HG02938 (cell line): ENCODE data around the gene WWOX.

Source experiments
- ATAC-seq: cut with Tn5 transposase; IDR thresholded peaks from one replicate; pipeline ENCODE4 v1.9.1; 2021; ENCODE audit warnings: mild to moderate bottlenecking, moderate library complexity; ENCODE audit not compliant: unreplicated experiment

WWOX gene

DNA sequence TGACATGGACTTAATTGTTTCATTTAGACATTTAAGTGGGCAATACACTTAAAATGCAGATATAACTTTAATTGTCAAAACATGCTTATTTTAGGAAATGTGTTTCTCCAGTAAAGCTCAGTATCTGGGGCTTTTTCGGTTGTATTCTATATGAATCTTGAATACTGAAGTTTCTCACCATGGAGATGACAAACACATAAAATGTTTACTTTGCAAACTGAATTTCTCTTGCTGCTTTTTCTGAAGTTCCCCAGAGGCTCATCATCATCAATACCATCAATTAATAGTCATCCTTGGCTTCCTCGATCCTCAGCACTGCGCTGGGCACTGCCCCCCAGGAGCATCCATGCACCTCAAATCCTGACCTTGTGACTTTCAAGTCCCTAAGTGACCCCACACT is 227.3 kb downstream of the WWOX start:
- no peak for ATAC-seq

DNA sequence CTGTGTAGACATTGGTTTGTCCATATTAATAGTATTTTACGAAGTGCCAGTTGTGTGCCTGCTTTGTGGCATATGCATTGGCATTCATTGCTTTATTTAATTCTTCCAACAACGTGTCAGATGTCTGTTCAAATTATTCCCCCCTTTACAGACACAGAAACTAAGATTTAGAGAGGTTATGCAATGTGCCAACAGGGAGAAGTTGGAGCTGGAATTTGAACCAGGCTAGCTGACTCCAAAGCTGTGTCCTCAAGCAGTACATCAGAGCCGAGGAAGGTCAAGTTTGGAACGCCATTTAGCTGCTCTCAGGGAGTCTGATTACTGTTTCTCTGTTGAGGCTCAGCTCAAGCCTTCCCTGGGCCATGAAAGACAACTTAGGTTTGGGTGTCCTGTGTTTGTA is 232.3 kb downstream of the WWOX start:
- no peak for ATAC-seq

DNA sequence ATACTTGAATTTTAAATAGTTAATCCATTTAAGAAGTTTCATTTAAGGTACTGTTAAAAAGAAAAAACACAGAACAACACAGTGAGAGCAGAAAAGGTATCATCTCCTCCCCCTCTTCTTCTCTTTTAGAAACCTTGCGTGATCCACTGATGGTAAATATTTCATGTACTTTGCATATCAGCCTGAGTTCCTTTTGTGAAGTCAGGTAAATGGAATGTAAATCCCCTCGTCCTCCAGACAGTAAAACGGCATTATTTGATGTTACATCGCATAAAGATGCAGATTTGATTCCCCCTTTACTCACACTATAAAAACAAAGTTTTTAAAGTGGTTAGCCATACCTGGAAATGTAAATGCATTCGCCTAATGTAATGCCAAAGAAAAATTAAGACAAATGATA is 234.4 kb downstream of the WWOX start:
- no peak for ATAC-seq

DNA sequence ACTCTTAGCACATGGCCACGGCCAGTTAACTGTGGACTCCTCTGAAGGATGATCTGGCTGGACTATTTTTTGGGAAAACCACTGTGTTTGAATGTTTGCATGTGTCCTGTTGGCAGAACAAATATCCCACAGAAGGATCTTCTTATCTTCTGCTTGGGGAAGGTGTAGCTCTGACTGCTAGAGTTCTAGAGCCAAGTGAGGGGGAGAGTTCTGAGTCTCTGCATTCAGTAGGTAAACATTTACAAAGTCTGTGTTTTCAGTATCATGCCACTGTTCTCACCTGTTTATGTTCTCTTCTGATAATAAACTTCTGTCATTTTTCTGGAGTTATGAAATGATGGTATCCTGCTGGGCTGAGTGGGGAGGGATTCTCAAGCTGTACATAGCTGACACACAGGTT is 241.1 kb downstream of the WWOX start:
- ATAC-seq, result no peak

DNA sequence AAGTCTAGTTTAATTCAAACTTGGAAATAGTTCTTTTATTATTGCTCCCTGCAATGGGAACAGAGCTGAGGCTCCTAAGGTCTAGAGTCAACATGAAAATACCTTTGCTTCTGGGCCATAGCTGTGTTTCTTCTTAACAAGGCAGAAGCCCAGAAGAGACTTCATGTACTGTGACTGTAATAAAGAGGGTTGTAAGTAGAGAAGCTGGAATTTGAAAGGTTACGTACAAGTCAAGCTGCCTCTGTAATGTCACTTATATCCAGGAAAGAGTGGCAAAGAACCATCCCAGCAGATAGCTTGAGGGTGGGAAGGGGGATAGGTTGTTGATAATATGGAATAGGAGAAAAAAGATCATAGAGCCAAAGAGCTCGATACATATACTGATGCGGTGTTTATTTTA is 248.6 kb downstream of the WWOX start:
- ATAC-seq, result no peak

DNA sequence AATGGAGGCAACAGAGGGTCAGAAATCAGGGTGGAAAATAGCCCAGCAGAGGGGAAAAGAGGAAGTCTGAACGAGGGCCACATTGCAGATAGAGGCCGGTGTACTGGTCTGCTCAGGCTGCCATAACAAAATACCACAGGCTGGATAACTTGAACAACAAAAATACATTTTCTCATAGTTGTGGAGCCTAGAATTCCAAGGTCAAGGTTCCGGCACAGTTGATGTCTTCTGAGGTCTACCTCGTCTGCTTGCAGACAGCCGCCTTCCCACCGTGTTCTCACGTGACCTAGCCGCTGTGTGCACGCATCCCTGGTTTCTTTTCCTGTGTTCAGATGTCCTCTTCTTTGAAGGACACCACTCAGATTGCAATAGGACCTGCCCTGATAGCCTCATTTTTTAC is 249.4 kb downstream of the WWOX start:
- no peak for ATAC-seq

DNA sequence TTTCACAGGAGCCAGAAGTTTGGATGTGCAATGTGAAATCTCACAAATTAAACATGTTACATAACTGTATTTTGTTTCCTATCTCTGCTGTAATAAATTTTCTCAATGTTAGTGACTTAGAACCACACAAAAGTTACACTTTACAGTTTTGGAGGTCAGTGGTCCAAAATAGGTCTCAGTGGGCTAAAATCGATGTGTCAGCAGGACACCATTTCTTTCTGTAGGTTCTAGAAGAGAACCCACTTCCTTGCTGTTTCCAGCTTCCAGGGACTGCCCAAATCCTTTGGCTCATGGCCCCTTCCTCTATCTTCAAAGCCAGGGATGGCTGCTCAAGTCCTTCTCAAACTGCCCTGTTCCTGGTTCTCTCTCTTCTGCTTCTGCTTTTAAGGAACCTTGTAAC is 252.7 kb downstream of the WWOX start:
- no peak for ATAC-seq

DNA sequence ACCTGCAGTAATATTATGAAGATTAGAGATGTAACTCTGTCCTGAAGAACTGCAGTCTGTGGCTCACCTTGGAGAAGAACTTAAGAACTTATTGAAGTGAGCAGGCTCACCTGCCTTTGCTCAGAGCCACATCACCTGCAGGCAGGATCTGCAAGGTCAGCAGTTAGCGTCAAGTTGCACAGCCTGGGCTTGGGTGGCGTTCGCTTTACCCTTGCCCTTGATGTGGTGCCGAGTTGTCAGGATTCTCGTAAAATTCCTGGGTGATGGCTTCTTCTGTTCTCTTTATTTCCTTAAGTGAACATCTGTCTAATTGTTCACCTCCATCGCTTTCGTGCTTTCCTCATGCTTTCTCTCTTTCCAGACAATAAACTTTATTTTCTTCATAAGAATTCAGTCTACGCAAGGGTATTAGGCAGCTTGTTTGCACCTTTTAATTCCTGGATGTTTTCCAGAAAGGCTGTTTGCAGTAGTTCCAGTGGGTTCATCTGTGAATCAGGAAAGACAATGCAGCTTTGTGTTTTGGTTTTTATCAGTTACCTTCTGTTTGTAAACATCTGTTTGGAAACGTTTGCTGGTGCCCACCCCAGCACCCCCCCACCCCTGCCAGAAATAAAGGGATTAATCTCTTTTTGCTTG is 254.3 kb downstream of the WWOX start:
- no peak for ATAC-seq

DNA sequence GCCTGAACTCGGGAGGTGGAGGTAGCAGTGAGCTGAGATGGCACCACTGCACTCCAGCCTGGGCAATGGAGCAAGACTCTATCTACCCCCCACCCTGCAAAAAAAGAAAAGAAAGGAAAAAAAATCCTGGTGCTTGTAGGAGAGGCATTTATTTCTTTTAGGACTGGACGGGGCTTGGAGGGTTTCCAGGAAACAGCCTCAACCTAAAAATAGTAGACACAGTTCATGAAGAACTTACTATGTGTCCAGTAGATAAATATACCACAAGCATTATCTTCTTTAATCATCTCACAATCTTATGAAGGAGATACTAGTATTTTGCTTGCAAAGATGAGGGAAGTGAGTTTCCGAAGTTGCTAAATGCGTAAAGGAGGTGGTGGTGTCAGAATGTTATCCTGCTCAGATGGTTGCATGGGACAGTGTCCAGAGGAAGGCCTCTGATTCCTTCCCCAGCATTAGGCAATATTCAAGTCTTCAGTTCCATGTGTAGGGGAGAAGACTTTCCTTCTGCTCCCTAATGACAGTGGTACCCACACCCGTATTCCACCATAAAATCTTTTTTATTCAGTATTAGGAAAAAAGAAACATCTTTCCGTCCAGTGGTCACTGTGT is 263.2 kb downstream of the WWOX start:
- no peak for ATAC-seq

DNA sequence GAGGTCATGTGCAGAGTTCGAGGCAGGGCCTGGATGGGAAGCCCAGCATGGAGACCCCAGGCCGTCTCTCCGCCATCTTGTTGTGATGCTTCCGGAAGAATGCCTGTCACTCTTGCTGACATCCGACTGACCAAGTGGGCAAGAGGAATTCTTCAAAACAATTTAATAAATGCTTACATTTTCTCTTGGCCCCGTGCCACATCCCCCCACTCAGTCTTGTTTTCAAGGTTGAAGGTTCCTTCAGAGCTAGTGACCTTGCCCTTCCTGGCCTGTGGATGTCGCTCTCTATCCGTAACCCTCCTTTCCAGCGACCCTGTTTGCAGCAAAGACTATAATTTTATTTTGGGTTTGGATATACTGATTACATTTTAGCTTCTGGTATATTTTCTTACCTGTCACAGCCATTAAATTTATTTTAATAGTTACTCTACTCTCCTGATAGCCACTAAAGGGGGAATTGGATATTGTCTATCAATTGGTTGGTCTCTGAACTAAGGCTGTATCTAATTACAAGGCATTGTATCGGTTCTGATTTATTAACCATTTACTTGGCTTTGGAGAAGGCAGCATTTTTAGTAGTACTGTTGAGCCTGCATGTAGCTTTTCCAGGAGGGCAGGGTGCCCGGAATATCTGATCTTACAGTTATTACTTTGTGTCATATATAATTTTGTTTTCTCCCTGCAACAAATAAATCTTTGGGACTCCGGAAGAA is 264.5 kb downstream of the WWOX start:
- no peak for ATAC-seq

DNA sequence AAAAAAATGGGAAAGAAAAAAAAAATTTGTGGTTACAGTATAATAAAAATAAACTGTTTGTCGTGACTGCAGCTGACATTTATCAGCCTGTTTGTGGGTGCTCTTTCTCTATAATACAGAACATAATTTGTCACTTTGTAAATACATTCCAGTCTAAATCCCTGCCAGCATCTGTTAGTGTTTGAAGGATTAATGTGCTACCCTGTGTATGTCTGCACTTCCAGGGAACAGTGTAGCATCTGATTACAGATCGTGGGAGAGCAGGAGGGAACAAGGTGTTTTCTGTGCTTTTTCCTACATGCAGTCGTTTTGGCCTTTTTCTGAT is 265.1 kb downstream of the WWOX start:
- no peak for ATAC-seq

DNA sequence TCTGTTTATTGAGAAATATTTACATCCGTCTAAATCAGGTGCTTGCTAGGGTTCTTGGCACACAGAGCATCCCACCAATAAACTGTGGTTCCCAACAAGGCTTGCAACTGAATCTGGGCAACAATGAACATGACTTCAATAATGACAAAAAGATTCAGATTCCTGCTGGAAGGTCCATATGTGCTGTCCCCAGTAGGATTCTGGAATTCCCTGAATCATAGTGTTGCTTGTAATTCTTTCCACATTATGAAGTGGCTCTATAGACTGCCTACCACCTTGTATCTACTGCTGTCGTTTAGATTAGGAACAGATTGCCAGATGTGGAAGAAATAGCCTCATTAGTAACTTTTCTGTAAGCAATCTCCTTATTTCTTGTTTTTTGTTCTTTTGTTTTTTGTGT is 265.9 kb downstream of the WWOX start:
- ATAC-seq, result no peak

DNA sequence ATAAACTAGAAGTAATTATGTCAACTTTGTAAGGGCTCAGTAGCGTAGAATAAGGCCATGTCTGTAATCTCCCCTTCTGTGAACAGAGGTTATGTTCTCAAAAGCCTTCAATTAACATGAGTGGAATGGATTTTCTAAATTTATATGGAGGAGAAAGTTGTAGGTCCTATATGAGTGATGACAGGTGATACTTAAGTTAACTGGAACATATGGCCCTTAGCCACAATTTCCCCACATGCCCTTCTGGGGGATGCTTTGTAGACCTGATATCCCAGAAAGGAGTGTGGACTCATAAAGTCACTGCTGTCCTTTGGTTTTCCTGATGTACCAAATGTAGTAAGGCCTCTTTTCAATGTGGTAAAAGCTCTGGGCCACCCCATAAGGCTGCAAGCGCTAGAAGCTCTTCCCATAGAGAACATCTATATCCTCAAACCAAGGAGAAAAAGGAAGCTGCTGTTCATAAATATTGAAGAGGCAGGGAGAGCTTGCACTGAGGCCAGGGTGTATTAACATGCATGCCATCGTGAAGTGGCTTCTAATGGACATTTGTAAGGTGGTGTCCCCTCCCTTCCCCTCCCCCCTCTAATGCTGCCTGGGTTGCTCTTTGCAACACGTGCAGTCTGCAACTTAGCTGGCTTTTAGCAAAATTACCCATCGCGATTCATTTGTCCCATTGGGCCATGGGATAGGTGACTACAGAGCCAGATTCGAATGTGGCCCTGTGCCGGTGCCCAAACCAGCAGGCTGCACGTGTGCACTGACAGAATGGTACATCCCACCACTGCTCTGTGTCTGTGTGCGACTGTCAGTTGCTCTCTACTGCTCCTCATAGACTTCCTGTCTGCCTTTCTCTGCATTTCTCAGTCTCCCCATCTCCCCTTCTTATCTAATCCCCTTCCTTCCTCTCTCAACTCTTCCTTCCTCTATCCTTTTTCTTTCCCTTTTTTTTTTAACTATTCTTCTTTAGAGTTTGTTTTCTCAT is 269.0 kb downstream of the WWOX start:
- no peak for ATAC-seq

DNA sequence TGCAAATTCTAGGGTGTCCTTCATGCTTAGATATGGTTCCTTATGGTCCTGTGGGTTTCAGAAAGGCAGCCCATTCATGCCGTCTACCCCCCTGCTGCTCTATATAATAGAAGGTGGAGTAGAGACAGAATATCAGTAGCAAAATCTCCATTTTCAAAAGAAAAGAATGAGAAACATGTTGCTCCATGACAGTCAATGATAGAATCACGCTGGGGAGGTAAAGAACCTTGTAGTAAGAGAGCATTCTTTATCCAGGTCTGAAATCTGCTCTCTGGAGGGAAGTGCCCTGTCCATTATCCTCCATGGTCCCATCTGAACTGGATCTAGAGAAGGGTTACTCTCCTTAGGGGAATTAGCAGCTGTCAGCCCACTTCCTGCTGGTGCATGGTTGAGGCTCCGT is 272.8 kb downstream of the WWOX start:
- no peak for ATAC-seq

DNA sequence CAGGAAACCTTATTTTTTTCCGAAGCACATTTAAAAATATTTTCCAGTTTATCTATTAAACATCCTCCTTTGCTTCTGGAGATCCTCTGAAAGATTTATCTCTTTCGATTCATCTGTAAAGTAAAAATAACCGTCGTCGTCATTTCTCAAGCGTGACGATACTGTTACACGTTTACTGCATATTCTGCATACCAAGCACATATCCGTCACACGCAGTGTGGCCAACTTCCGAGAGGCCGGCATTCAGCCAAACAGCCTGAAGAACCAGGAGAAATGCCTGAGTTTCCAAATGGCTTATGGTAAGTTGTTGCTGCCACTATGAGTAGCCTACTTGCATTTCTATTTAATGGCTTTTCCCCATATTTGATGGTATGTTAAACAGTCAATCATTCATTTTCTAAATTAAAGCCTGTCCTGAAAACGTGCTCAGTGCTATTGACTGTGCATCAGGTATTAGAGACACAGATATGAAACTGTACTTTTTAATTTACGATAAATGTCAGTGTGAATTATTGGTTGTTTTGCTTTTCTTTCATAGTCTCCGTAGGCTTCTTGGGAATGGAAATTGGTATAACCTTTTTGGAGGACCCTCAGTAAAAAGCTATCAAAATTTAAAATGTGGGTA is 275.7 kb downstream of the WWOX start:
- ATAC-seq, result no peak

DNA sequence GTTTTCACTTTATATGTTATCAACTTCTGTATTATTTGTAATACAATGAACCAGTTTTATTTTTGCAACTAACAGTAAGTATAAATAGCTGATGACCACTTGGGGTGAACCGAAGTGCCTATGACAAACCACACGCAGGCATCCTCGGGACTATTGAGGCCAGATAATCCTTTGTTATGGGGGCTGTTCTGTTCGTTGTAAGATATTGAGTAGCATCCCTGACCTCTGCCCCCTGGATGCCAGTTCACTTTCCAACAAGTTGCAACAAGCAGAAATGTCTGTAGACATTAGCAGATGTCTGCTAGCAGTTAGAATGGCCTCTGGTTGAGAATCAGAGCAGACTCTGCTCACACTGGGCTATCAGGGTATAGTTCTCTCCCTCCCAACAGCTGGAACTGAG is 277.0 kb downstream of the WWOX start:
- ATAC-seq, result no peak

DNA sequence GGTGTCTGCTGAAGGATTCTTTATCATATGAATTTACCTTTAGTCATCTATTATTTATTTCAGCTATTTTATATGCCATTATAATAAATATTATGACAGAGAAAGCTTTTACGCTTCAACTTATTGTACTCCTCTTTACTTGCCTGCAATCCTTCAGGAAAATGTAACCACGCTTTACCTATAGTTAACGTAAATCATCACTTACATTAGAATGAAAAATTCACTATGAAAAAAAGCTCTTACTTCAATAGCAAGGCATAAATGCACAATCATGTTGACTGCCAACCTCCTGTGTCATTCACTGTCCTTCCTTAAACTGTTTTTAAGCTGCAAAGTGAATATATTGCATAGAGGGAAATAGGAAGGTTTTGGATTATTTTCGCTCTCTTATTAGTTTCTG is 277.9 kb downstream of the WWOX start:
- ATAC-seq, result no peak

DNA sequence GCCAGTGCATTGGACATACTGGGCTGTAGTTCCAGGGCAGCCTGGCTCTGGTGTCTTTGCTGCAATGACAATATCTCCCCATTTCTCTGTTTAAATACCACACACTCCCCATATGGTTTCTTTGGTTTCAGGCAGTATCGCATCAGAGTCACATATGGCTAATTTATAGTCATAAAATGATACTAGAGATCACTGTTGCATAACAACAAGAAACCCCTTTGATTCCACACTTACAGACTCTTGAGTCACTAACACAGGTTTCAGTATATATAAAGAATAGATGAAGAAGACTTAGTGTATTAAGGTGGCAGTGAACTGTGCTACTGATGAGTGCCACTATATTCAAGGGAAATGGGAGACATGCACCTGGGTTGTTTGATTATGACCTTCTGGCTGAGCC is 281.6 kb downstream of the WWOX start:
- no peak for ATAC-seq

DNA sequence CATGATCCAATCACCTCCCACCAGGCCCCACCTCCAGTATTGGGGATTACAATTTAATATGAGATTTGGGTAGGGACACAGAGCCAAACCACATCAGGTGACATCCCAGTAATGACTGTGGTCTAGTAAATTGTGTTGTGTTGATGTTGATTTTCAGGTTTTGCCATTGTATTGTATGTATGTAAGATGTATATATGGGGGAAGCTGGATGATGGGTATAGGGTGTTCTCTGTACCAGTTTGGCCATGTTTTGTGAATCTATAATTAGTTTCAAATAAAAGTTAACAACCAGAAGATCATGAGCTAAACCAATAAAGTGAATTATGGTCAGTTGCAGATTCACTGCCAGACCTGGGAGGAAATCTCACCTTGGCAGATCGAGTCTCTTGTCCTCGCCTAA is 283.7 kb downstream of the WWOX start:
- no peak for ATAC-seq

DNA sequence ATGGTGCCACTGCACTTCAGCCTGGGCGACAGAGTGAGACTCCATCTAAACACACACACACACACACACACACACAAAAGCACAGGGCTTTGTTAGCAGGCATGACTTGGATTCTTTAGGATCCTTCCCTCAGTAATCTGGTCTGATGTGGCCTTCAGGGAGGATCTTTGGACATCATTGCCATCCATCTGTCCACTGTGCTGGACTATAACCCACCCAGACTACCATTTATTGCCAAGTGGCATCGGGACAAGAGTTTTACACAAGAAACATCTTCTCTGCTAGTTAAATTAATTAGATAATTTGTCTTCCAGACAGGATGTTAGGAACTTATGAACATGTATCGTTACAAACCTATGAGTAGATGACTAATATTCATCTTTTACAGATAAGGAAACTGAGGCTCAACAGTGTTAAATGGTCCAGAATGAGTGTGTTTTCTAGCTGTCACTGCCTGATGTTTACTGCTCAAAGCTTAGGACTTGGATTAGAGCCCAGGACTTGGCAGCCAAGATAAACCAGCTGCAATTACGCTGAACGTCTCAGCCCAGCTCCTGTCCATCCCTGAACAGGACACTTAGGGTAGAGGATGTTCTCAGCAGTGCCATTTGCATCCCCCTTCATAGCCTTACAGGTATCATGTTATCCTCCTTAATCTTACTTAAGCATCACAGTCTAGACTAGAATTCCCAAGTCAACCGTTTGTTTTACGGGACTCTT is 285.8 kb downstream of the WWOX start:
- ATAC-seq, result no peak
